KOPT-K1 (cell line): Measurements from ENCODE around the gene ANTXR1.

Source experiments
- H3K27ac ChIP-seq: fragments of 200-600 bp; sonication (generic); 2 replicates; pipeline ENCODE4 v1.5.1; 2016; ENCODE audit warnings: antibody characterized with exemption, mild to moderate bottlenecking, low read depth, low read length; ENCODE audit not compliant: poor library complexity, severe bottlenecking
- H3K36me3 ChIP-seq: fragments of 200-600 bp; sonication (generic); 2 replicates; pipeline ENCODE4 v1.5.1; 2017; ENCODE audit warnings: antibody characterized with exemption, mild to moderate bottlenecking, low read length, moderate library complexity; ENCODE audit not compliant: insufficient read depth
- H3K9me3 ChIP-seq: fragments of 200-600 bp; sonication (generic); 2 replicates; pipeline ENCODE4 v1.5.1; 2017; ENCODE audit warnings: antibody characterized with exemption, low read length, mild to moderate bottlenecking; ENCODE audit not compliant: insufficient read depth, poor library complexity, severe bottlenecking

ANTXR1 gene

GRCh38 chr2:69013142-69013839, at the start of gene ANTXR1:
ANTXR1 (plus strand) TSS chr2:69013179; CDS start chr2:69013500, 321 bp downstream.
- no peaks in the 10 kb centered on the region for H3K9me3 ChIP-seq
- H3K27ac ChIP-seq, result peak within 1 kb of the TSS; percentile 37

GRCh38 chr2:68964282-68964681, 48.7 kb upstream of the ANTXR1 start:
- Histone ChIP-seq H3K27ac (no peak overlapping the region), H3K9me3 (no peaks in the 10 kb centered on the region), H3K36me3 (no peaks in the 10 kb centered on the region)

More at GRCh38 chr2:69013142-69013839, at the start of gene ANTXR1:
- no peaks in the 10 kb centered on the region for H3K36me3 ChIP-seq

GRCh38 chr2:68968221-68968620, 44.8 kb upstream of the ANTXR1 start:
- no peaks in the 10 kb centered on the region for H3K36me3 ChIP-seq
- H3K9me3 ChIP-seq, result no peaks in the 10 kb centered on the region
- no peak overlapping the region for H3K27ac ChIP-seq

- H3K36me3 ChIP-seq, result no peaks in the 10 kb centered on the region
- no peaks in the 10 kb centered on the region for H3K9me3 ChIP-seq
- H3K27ac ChIP-seq, result no peak overlapping the region
Measured at GRCh38 chr2:68969736-68970490, 43.1 kb upstream of the ANTXR1 start.

GRCh38 chr2:68970566-68971265, 42.3 kb upstream of the ANTXR1 start:
- no peaks in the 10 kb centered on the region for H3K36me3 ChIP-seq
- H3K9me3 ChIP-seq, result no peaks in the 10 kb centered on the region
- no peak overlapping the region for H3K27ac ChIP-seq

GRCh38 chr2:68971591-68972231, 41.3 kb upstream of the ANTXR1 start:
- H3K9me3 ChIP-seq, result no peaks in the 10 kb centered on the region
- no peaks in the 10 kb centered on the region for H3K36me3 ChIP-seq
- H3K27ac ChIP-seq, result no peak overlapping the region

- Histone ChIP-seq H3K27ac (no peak within 1 kb of the TSS), H3K9me3 (no peaks in the 10 kb centered on the region), H3K36me3 (no peaks in the 10 kb centered on the region)
Measured at GRCh38 chr2:68974251-68974650, 38.7 kb upstream of the ANTXR1 start, which contains the start of gene GKN1. GKN1 (plus strand) TSS chr2:68974636; CDS start chr2:68974678, 42 bp downstream.

- no peak overlapping the region for H3K27ac ChIP-seq
- H3K9me3 ChIP-seq, result no peaks in the 10 kb centered on the region
- H3K36me3 ChIP-seq, result no peaks in the 10 kb centered on the region
Measured at GRCh38 chr2:68974946-68975665, 37.9 kb upstream of the ANTXR1 start.

- H3K36me3 ChIP-seq, result no peaks in the 10 kb centered on the region
- no peak overlapping the region for H3K27ac ChIP-seq
- no peaks in the 10 kb centered on the region for H3K9me3 ChIP-seq
Measured at GRCh38 chr2:68975844-68976243, 37.1 kb upstream of the ANTXR1 start.

- no peaks in the 10 kb centered on the region for H3K9me3 ChIP-seq
- H3K36me3 ChIP-seq, result no peaks in the 10 kb centered on the region
- H3K27ac ChIP-seq, result no peak overlapping the region
Measured at GRCh38 chr2:68977453-68977852, 35.5 kb upstream of the ANTXR1 start.

GRCh38 chr2:68978098-68978497, 34.9 kb upstream of the ANTXR1 start:
- H3K9me3 ChIP-seq, result no peaks in the 10 kb centered on the region

GRCh38 chr2:68980956-68981355, 32.0 kb upstream of the ANTXR1 start:
- no peak overlapping the region for H3K27ac ChIP-seq
- H3K36me3 ChIP-seq, result no peaks in the 10 kb centered on the region
- H3K9me3 ChIP-seq, result no peaks in the 10 kb centered on the region

More at GRCh38 chr2:68978098-68978497, 34.9 kb upstream of the ANTXR1 start:
- H3K27ac ChIP-seq, result no peak overlapping the region
- H3K36me3 ChIP-seq, result no peaks in the 10 kb centered on the region

- no peaks in the 10 kb centered on the region for H3K36me3 ChIP-seq
- no peak overlapping the region for H3K27ac ChIP-seq
- H3K9me3 ChIP-seq, result no peaks in the 10 kb centered on the region
Measured at GRCh38 chr2:68987021-68987503, 25.9 kb upstream of the ANTXR1 start.

GRCh38 chr2:68989035-68989434, 23.9 kb upstream of the ANTXR1 start:
- H3K27ac ChIP-seq, result no peak overlapping the region
- H3K36me3 ChIP-seq, result no peaks in the 10 kb centered on the region
- no peaks in the 10 kb centered on the region for H3K9me3 ChIP-seq
